GM12878 (cell line): ENCODE results near the gene RPL26. TPM values are rescaled to one million over a fixed set of nuclear protein-coding genes. Genes with fewer than 3 reads are reported as not detected.

Source experiments
- ATAC-seq: fragments of 200-7000 bp; cut with Tn5 transposase; 3 replicates; pipeline ENCODE4 v1.9.1; 2020; ENCODE audit warnings: mild to moderate bottlenecking, moderate library complexity
- BruUV-seq: library from RNA; stranded (reverse); fragments of 400-500 nt; replicated peaks from 2 replicates; lab custom pipeline; 2021; lab: Mats Ljungman, UMichigan
- CTCF ChIA-PET: fragments of 300-600 bp; sonication (Branson Sonifier 250); formaldehyde crosslinking; extraction: SDS; loops from one replicate; lab custom pipeline; 2021; ENCODE audit warnings: inconsistent platforms; lab: Yijun Ruan, JAX
- POLR2A ChIA-PET: fragments of 350-600 bp; formaldehyde crosslinking; extraction: SDS; loops from one replicate; lab custom pipeline; 2021; ENCODE audit warnings: inconsistent platforms; lab: Charles Lee
- RAD21 ChIA-PET: fragments of 300-600 bp; sonication (Branson Sonifier 250); formaldehyde crosslinking; loops from one replicate; lab custom pipeline; 2023; ENCODE audit warnings: antibody characterized with exemption; ENCODE audit not compliant: unreplicated experiment; lab: Charles Lee
- SMC1A ChIA-PET: fragments of 300-600 bp; sonication (Branson Sonifier 250); formaldehyde crosslinking; loops from one replicate; lab custom pipeline; 2023; ENCODE audit not compliant: unreplicated experiment, uncharacterized antibody; lab: Charles Lee
- DNase-seq: peaks from one replicate; pipeline ENCODE4 v3.0.0-alpha.2; 2011; ENCODE audit warnings: low read depth, low spot score
- FAIRE-seq: peaks from 3 replicates; lab custom pipeline; 2011; peaks lifted over from hg19 to GRCh38; lab: Jason Lieb, UNC
- H2AFZ ChIP-seq: 2 replicates; pipeline ENCODE4 v1.6.0; 2011; ENCODE audit warnings: low read depth, low read length, control low read depth; ENCODE audit not compliant: control insufficient read depth
- H3K27ac ChIP-seq: 2 replicates; pipeline ENCODE4 v1.5.1; 2011; ENCODE audit warnings: control low read depth; ENCODE audit not compliant: control insufficient read depth, insufficient read depth
- H3K27me3 ChIP-seq, 2 experiments: replicated peaks in 1 of 2; 2 replicates each; pipeline versions ENCODE4 v1.6.0 to v1.6.1; 2011; ENCODE audit warnings: low read length in 1 of 2; ENCODE audit not compliant: control insufficient read depth in 2 of 2, insufficient read depth in 2 of 2
- H3K36me3 ChIP-seq, 2 experiments: 2 replicates each; pipeline ENCODE4 v1.5.1; 2011; ENCODE audit warnings: low read length in 1 of 2; ENCODE audit not compliant: control insufficient read depth in 2 of 2, insufficient read depth in 2 of 2
- H3K4me1 ChIP-seq: 2 replicates; pipeline ENCODE4 v1.6.1; 2011; ENCODE audit warnings: mild to moderate bottlenecking, low read length, moderate library complexity, mixed read lengths; ENCODE audit not compliant: control insufficient read depth, insufficient read depth
- H3K4me2 ChIP-seq: 2 replicates; pipeline ENCODE4 v1.6.0; 2011; ENCODE audit warnings: control low read depth; ENCODE audit not compliant: control insufficient read depth, insufficient read depth
- H3K4me3 ChIP-seq: fragments of 200-600 bp; sonication (generic); 2 replicates; pipeline ENCODE4 v1.5.1; 2016
- H3K79me2 ChIP-seq: 2 replicates; pipeline ENCODE4 v1.6.0; 2011; ENCODE audit warnings: low read length; ENCODE audit not compliant: control insufficient read depth, insufficient read depth
- H3K9ac ChIP-seq: 2 replicates; pipeline ENCODE4 v1.8.0; 2011; ENCODE audit warnings: low read length, control low read depth, mixed read lengths; ENCODE audit not compliant: control insufficient read depth, insufficient read depth
- H3K9me3 ChIP-seq: replicated peaks from 3 replicates; pipeline ENCODE4 v1.5.1; 2011; ENCODE audit warnings: mild to moderate bottlenecking, low read length; ENCODE audit not compliant: control insufficient read depth, insufficient read depth
- H4K20me1 ChIP-seq: 2 replicates; pipeline ENCODE4 v1.6.0; 2011; ENCODE audit not compliant: control insufficient read depth, insufficient read depth
- BMI1 ChIP-seq: fragments of 450-650 bp; IDR thresholded peaks from 2 replicates; pipeline ENCODE4 v1.6.1; 2016; ENCODE audit warnings: mild to moderate bottlenecking, moderate library complexity, borderline replicate concordance
- CBX3 ChIP-seq: fragments of 200-600 bp; sonication (generic); IDR thresholded peaks from 2 replicates; pipeline ENCODE4 v1.6.1; 2016; ENCODE audit warnings: low read depth, borderline replicate concordance
- CHD1 ChIP-seq: IDR thresholded peaks from 2 replicates; pipeline ENCODE4 v1.6.1; 2012; ENCODE audit warnings: low read depth, low read length, improper control_type of control experiment
- DPF2 ChIP-seq: fragments of 450-650 bp; IDR thresholded peaks from 2 replicates; pipeline ENCODE4 v1.6.1; 2017; ENCODE audit warnings: mild to moderate bottlenecking
- ESRRA ChIP-seq: IDR thresholded peaks from 2 replicates; pipeline ENCODE4 v1.6.1; 2012; ENCODE audit warnings: mild to moderate bottlenecking, low read length, improper control_type of control experiment
- FOS ChIP-seq: IDR thresholded peaks from 3 replicates; pipeline ENCODE4 v1.6.1; 2011; ENCODE audit warnings: borderline replicate concordance; ENCODE audit not compliant: insufficient read length; ENCODE audit errors: extremely low read depth
- GATAD2B ChIP-seq: fragments of 450-650 bp; conservative IDR thresholded peaks from 2 replicates; pipeline ENCODE4 v1.6.1; 2017; ENCODE audit warnings: low read depth, mild to moderate bottlenecking, moderate library complexity
- HDGF ChIP-seq: fragments of 450-650 bp; IDR thresholded peaks from 2 replicates; pipeline ENCODE4 v1.6.1; 2016; ENCODE audit warnings: antibody characterized with exemption
- IKZF2 ChIP-seq, 2 experiments: fragments of 450-650 bp; IDR thresholded peaks; 2 replicates each; pipeline ENCODE4 v1.6.1; 2017; ENCODE audit warnings: mild to moderate bottlenecking in 2 of 2, moderate library complexity in 2 of 2
- MTA3 ChIP-seq: IDR thresholded peaks from 2 replicates; pipeline ENCODE4 v1.6.1; 2012; ENCODE audit warnings: low read length, inconsistent platforms, borderline replicate concordance
- NFXL1 ChIP-seq: fragments of 450-650 bp; IDR thresholded peaks from 2 replicates; pipeline ENCODE4 v1.6.1; 2017; ENCODE audit warnings: antibody characterized with exemption, mild to moderate bottlenecking, borderline replicate concordance
- RCOR1 ChIP-seq: conservative IDR thresholded peaks from 2 replicates; pipeline ENCODE4 v1.6.1; 2012; ENCODE audit warnings: low read depth, low read length, improper control_type of control experiment
- SMAD1 ChIP-seq: fragments of 450-650 bp; IDR thresholded peaks from 2 replicates; pipeline ENCODE4 v1.6.1; 2018; ENCODE audit warnings: mild to moderate bottlenecking, low read depth; ENCODE audit not compliant: partially characterized antibody
- STAT1 ChIP-seq: fragments of 450-650 bp; conservative IDR thresholded peaks from 2 replicates; pipeline ENCODE4 v1.6.1; 2014; ENCODE audit warnings: antibody characterized with exemption, mild to moderate bottlenecking
- STAT3 ChIP-seq: IDR thresholded peaks from 2 replicates; pipeline ENCODE4 v1.6.1; 2011; ENCODE audit warnings: low read depth, low read length, improper control_type of control experiment
- TCF12 ChIP-seq: IDR thresholded peaks from 2 replicates; pipeline ENCODE4 v1.6.1; 2011; ENCODE audit warnings: low read depth, mild to moderate bottlenecking, low read length
- ZNF274 ChIP-seq: IDR thresholded peaks from one replicate; pipeline ENCODE4 v1.8.0; 2011; ENCODE audit not compliant: insufficient read length, insufficient read depth
- WGBS: methylation state at CpG from one replicate; pipeline ENCODE4 v1.1.6; 2016; ENCODE audit warnings: low lambda C conversion rate; ENCODE audit not compliant: insufficient replicate concordance, insufficient coverage; ENCODE audit errors: missing lambda C conversion rate; 5-methylcytosine and 5-hydroxymethylcytosine counted together
- in situ Hi-C: fragments of 300-500 bp; cut with MboI; formaldehyde crosslinking; loops from 9 replicates; pipeline ENCODE4 v1.14.3; 2018; ENCODE audit warnings: mixed read lengths
- intact Hi-C: fragments of 100-400 bp; cut with micrococcal nuclease; formaldehyde crosslinking; loops from one replicate; pipeline ENCODE4 v1.14.2; 2022; ENCODE audit not compliant: unreplicated experiment
- polyA plus RNA-seq, 11 experiments: library from polyadenylated mRNA; depleted of rRNA in 4 of 11; unstranded in 6 of 11; stranded (reverse) in 5 of 11; fragments of >200 nt; fragmentation: Nextera tagmentation in 4 of 11; fragmentation: Illumina TruSeq in 1 of 11; extraction: Ambion mirVana in 4 of 11; extraction: Trizol in 1 of 11; gene quantifications; 1 replicate in 1 of 11; 2 replicates in 10 of 11; pipeline versions ENCODE4 v1.2.1 to v1.2.3, GENCODE V29; 2011 to 2016; ENCODE audit warnings: inconsistent platforms in 2 of 11, missing spikeins in 2 of 11, low read depth in 1 of 11
- total RNA-seq, 4 experiments: library from RNA; depleted of rRNA in 3 of 4; stranded (reverse); fragments of >200 nt in 3 of 4; fragmentation: Illumina TruSeq in 1 of 4; extraction: Trizol in 1 of 4; gene quantifications; 2 replicates each; pipeline versions ENCODE4 v1.2.1 to v1.2.3, GENCODE V29; 2013 to 2021
- TF ChIP-seq, protein P1 (sequence below): IDR thresholded peaks from 2 replicates; pipeline ENCODE4 v1.6.1; 2012; ENCODE audit warnings: low read depth, low read length, improper control_type of control experiment
- TF ChIP-seq, protein P2 (sequence below): fragments of 450-650 bp; formaldehyde crosslinking; IDR thresholded peaks from 2 replicates; pipeline ENCODE4 v1.5.0; 2022; ENCODE audit warnings: mild to moderate bottlenecking, missing genetic modification characterization
- TF ChIP-seq, protein P3 (sequence below): IDR thresholded peaks from 2 replicates; pipeline ENCODE4 v1.6.1; 2012; ENCODE audit warnings: low read length, inconsistent platforms

RPL26 gene
- total and polyA plus RNA-seq, 10 of the 15 experiments (the other 5 are each of a cell fraction or from before 2014, with no cell fraction given), result 1,451 to 9,244 (median 4,326) TPM

DNA sequence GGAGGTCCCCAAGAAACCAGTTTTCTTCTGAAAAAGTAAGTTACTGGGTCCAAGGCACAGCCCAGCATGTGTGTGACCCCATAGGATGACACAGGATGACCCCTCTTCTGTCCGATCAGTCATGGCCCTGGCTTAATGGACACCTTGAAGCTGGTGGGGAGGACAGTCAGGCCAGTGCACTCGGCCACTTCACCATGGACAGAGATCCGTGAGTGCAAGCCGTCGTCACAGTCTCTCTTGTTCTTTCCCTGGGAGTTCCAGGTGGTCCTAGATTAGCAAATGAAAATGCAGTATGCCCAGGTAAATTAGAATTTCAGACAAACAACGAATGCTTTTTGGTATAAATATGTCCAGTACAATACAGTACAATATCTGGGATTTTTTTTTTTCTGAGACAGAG lies 16.0 kb upstream of the RPL26 start:
- Histone ChIP-seq H3K4me3 (no peak overlapping the region), H3K9ac (no peak overlapping the region), H3K27ac (no peak overlapping the region), H3K36me3 (no peaks in the 10 kb centered on the region), H2AFZ (no peak overlapping the region), H3K4me1 (no peaks in the 10 kb centered on the region), H3K9me3 (no peaks in the 10 kb centered on the region), H3K27me3 (peaks cover 0 to 2% of the 10 kb centered on the region in 2 experiments; a peak in 2 of 4 replicates), H4K20me1 (no peaks in the 10 kb centered on the region), H3K79me2 (no peaks in the 10 kb centered on the region), H3K4me2 (no peak overlapping the region)
- no peak for DNase-seq
- SMC1A ChIA-PET, result no interaction called here
- BruUV-seq, result no TSS peak
- FAIRE-seq, result no peak
- in situ Hi-C loops, result no loop called here
- no peak for TF ChIP-seq MTA3
- TF ChIP-seq HDGF, result no peak
- TF ChIP-seq TCF12, result no peak
- no peak for TF ChIP-seq BMI1
- TF ChIP-seq, protein P1, sequence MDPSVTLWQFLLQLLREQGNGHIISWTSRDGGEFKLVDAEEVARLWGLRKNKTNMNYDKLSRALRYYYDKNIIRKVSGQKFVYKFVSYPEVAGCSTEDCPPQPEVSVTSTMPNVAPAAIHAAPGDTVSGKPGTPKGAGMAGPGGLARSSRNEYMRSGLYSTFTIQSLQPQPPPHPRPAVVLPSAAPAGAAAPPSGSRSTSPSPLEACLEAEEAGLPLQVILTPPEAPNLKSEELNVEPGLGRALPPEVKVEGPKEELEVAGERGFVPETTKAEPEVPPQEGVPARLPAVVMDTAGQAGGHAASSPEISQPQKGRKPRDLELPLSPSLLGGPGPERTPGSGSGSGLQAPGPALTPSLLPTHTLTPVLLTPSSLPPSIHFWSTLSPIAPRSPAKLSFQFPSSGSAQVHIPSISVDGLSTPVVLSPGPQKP, result no peak
- no peak for TF ChIP-seq GATAD2B
- no peak for TF ChIP-seq RCOR1
- TF ChIP-seq SMAD1, result no peak
- no peak for TF ChIP-seq ZNF274
- TF ChIP-seq IKZF2 (IDR thresholded peaks at IDR 0.05), result no peak
- no peak for TF ChIP-seq CHD1
- TF ChIP-seq STAT1, result no peak
- TF ChIP-seq, protein P2, sequence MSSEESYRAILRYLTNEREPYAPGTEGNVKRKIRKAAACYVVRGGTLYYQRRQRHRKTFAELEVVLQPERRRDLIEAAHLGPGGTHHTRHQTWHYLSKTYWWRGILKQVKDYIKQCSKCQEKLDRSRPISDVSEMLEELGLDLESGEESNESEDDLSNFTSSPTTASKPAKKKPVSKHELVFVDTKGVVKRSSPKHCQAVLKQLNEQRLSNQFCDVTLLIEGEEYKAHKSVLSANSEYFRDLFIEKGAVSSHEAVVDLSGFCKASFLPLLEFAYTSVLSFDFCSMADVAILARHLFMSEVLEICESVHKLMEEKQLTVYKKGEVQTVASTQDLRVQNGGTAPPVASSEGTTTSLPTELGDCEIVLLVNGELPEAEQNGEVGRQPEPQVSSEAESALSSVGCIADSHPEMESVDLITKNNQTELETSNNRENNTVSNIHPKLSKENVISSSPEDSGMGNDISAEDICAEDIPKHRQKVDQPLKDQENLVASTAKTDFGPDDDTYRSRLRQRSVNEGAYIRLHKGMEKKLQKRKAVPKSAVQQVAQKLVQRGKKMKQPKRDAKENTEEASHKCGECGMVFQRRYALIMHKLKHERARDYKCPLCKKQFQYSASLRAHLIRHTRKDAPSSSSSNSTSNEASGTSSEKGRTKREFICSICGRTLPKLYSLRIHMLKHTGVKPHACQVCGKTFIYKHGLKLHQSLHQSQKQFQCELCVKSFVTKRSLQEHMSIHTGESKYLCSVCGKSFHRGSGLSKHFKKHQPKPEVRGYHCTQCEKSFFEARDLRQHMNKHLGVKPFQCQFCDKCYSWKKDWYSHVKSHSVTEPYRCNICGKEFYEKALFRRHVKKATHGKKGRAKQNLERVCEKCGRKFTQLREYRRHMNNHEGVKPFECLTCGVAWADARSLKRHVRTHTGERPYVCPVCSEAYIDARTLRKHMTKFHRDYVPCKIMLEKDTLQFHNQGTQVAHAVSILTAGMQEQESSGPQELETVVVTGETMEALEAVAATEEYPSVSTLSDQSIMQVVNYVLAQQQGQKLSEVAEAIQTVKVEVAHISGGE (CRISPR knock-in tag), result no peak
- TF ChIP-seq CBX3, result no peak
- no peak for TF ChIP-seq DPF2
- no peak for TF ChIP-seq NFXL1
- TF ChIP-seq, protein P3, sequence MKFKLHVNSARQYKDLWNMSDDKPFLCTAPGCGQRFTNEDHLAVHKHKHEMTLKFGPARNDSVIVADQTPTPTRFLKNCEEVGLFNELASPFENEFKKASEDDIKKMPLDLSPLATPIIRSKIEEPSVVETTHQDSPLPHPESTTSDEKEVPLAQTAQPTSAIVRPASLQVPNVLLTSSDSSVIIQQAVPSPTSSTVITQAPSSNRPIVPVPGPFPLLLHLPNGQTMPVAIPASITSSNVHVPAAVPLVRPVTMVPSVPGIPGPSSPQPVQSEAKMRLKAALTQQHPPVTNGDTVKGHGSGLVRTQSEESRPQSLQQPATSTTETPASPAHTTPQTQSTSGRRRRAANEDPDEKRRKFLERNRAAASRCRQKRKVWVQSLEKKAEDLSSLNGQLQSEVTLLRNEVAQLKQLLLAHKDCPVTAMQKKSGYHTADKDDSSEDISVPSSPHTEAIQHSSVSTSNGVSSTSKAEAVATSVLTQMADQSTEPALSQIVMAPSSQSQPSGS, result no peak
- TF ChIP-seq STAT3, result no peak
- no peak for TF ChIP-seq ESRRA
- no peak for TF ChIP-seq FOS
- ATAC-seq, result no peak
- intact Hi-C loops, result no loop called here
- CTCF ChIA-PET, result no interaction called here
- 34% methylated on average over 6 of the region's 6 CpGs for WGBS
- RAD21 ChIA-PET, result no interaction called here
- POLR2A ChIA-PET, result no interaction called here
